Measurements from ENCODE around the gene DHODH. TPM values are rescaled to one million over a fixed set of nuclear protein-coding genes. Genes with fewer than 3 reads are reported as not detected.

Gene DHODH
- total and polyA plus RNA-seq, 2 of the 8 experiments (the other 6 are each of a cell fraction or from before 2014, with no cell fraction given): 9.1 to 19.4 TPM

DNA sequence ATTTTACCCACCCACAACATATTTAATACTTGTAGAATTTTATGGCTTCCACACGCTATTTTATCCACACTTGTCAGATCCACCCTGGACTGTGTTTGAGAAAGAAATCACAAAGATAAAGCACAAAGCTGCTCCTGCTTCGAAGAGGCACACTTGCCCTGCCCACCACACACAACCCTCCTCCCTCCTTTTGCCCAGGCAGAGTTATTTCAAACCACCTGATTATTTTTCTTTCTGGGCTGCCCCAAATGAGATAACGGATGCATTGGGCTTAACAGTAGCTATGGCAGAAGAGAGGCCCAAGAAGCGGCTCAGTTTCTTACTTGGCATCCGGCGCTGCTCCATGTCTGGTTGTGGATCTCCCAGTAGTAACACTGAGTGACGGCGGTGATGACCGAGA lies 35.5 kb upstream of the DHODH start:
- WGBS, 2 experiments (ENCODE audit: extremely low coverage in 1 of 2, insufficient coverage in 1 of 2, insufficient read length in 1 of 2, insufficient replicate concordance in 2 of 2, low coverage in 1 of 2, low lambda C conversion rate in 2 of 2, missing lambda C conversion rate in 1 of 2): 87% methylated on average over 9 of the region's 9 CpGs; no CpG with 5 or more reads in 1 of the 2 experiments
- H2BK15ac ChIP-seq (ENCODE audit: low read length): no peak overlapping the region
- H3K23ac ChIP-seq (ENCODE audit: insufficient read length): no peak overlapping the region
- H3K27me3 ChIP-seq (replicated peaks in 1 of 4; ENCODE audit: control insufficient read depth in 3 of 4, extremely low read depth in 1 of 4, insufficient read depth in 3 of 4, low read length in 3 of 4): no peaks in the 10 kb centered on the region; a peak in 1 of 7 replicates
- ChIA-PET CTCF (ENCODE audit: partially characterized antibody) (interaction anchor here (0.9 to 4.7 kb wide), 4 partner anchors 11 to 90 kb away, joined by 3 to 33 read pairs (median 4); no protein-coding TSS in a partner anchor), POLR2A (ENCODE audit: partially characterized antibody) (no interaction called here)
- no peak overlapping the region for H4K91ac ChIP-seq (replicated peaks; ENCODE audit: insufficient read length, low read length)
- no peak overlapping the region for H2AFZ ChIP-seq (ENCODE audit: low read length)
- DNase-seq (ENCODE audit: low read depth in 1 of 2, low spot score in 2 of 2) (no peak), FAIRE-seq (no peak)
- H4K8ac ChIP-seq (ENCODE audit: extremely low read depth, insufficient read depth, low read length): no peak overlapping the region
- H2BK5ac ChIP-seq (ENCODE audit: low read depth, low read length): no peak overlapping the region
- H3K9me3 ChIP-seq (ENCODE audit: insufficient read depth in 2 of 2, low read depth in 1 of 2, low read length in 1 of 2): no peaks in the 10 kb centered on the region
- no peaks in the 10 kb centered on the region; a peak in 1 of 7 replicates for H3K4me1 ChIP-seq (replicated peaks in 1 of 4; ENCODE audit: control insufficient read depth in 3 of 4, insufficient read depth in 4 of 4, low read length in 3 of 4)
- H2BK20ac ChIP-seq (ENCODE audit: low read length): no peak overlapping the region
- H3K4me3 ChIP-seq (ENCODE audit: extremely low read depth in 1 of 4, insufficient read depth in 2 of 4, low read depth in 3 of 4, low read length in 4 of 4): no peak overlapping the region
- H3K79me2 ChIP-seq (ENCODE audit: control insufficient read depth in 1 of 2, insufficient read depth in 2 of 2, low read length in 2 of 2): no peaks in the 10 kb centered on the region
- H3K56ac ChIP-seq (replicated peaks; ENCODE audit: insufficient read length, low read depth, low read length): no peak overlapping the region
- H4K20me1 ChIP-seq (replicated peaks in 1 of 2; ENCODE audit: control insufficient read depth in 1 of 2, insufficient read depth in 2 of 2, low read length in 2 of 2): no peaks in the 10 kb centered on the region
- H3K14ac ChIP-seq (ENCODE audit: insufficient read length): no peak overlapping the region
- no peak overlapping the region for H3K18ac ChIP-seq (ENCODE audit: extremely low read depth, low read length)
- H3K4ac ChIP-seq (replicated peaks; ENCODE audit: insufficient read length, low read depth, low read length): no peak overlapping the region
- H3K23me2 ChIP-seq (ENCODE audit: low read depth, low read length): no peaks in the 10 kb centered on the region
- H4K5ac ChIP-seq (ENCODE audit: insufficient read length, low read depth, low read length): no peak overlapping the region
- no peak overlapping the region for H3K9ac ChIP-seq (replicated peaks in 1 of 4; ENCODE audit: extremely low read depth in 1 of 4, low read depth in 3 of 4, low read length in 3 of 4)
- no peak overlapping the region for H3K4me2 ChIP-seq (ENCODE audit: insufficient read depth in 1 of 2, low read depth in 2 of 2, low read length in 2 of 2)
- H2BK12ac ChIP-seq (ENCODE audit: low read depth, low read length): no peak overlapping the region
- H3K27ac ChIP-seq (ENCODE audit: low read depth, low read length): no peak overlapping the region
- H3K36me3 ChIP-seq (ENCODE audit: control insufficient read depth in 2 of 4, insufficient read depth in 4 of 4, low read length in 3 of 4): no peaks in the 10 kb centered on the region
- no peak overlapping the region for H2BK120ac ChIP-seq (replicated peaks; ENCODE audit: low read depth, low read length)
- H2AK5ac ChIP-seq (ENCODE audit: low read depth, low read length): no peak overlapping the region
- no peaks in the 10 kb centered on the region for H3K79me1 ChIP-seq (ENCODE audit: low read depth, low read length)
- TF ChIP-seq POLR2A (IDR thresholded peaks at IDR 0.05; ENCODE audit: control extremely low read depth in 1 of 2, low read depth in 2 of 2, low read length in 2 of 2) (no peak), TCF12 (IDR thresholded peaks at IDR 0.05; ENCODE audit: low read depth, low read length) (no peak), CHD2 (IDR thresholded peaks at IDR 0.05; ENCODE audit: low read length) (no peak), SUZ12 (IDR thresholded peaks at IDR 0.05; ENCODE audit: low read length) (no peak), CREB1 (IDR thresholded peaks at IDR 0.05) (no peak), NRF1 (IDR thresholded peaks at IDR 0.05; ENCODE audit: low read depth, low read length) (no peak), RXRA (IDR thresholded peaks at IDR 0.05; ENCODE audit: insufficient read depth, low read depth, low read length) (no peak), KDM1A (IDR thresholded peaks at IDR 0.05; ENCODE audit: borderline replicate concordance, low read length) (no peak), GTF2F1 (IDR thresholded peaks at IDR 0.05; ENCODE audit: borderline replicate concordance, low read depth, low read length) (no peak), SP4 (IDR thresholded peaks at IDR 0.05; ENCODE audit: low read length) (no peak), RBBP5 (IDR thresholded peaks at IDR 0.05; ENCODE audit: borderline replicate concordance, low read depth, low read length) (no peak), NANOG (IDR thresholded peaks at IDR 0.05; ENCODE audit: insufficient read depth, low read depth, low read length, poor library complexity, severe bottlenecking) (no peak), CEBPB (IDR thresholded peaks at IDR 0.05; ENCODE audit: low read depth, low read length) (no peak), TAF1 (IDR thresholded peaks at IDR 0.05; ENCODE audit: low read depth, low read length) (no peak), POU5F1 (IDR thresholded peaks at IDR 0.05; ENCODE audit: low read depth, low read length) (no peak)
- TF ChIP-seq, protein P1, sequence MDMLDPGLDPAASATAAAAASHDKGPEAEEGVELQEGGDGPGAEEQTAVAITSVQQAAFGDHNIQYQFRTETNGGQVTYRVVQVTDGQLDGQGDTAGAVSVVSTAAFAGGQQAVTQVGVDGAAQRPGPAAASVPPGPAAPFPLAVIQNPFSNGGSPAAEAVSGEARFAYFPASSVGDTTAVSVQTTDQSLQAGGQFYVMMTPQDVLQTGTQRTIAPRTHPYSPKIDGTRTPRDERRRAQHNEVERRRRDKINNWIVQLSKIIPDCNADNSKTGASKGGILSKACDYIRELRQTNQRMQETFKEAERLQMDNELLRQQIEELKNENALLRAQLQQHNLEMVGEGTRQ (IDR thresholded peaks at IDR 0.05; ENCODE audit: low read length): no peak
